K562 (cell line): ENCODE results near the gene PCDH12. TPM values are rescaled to one million over a fixed set of nuclear protein-coding genes. Genes with fewer than 3 reads are reported as not detected.
A peak's percentile ranks its signal among the peaks of the same experiment; 100 is the strongest.

Source experiments
- GABPB1 ChIP-seq: sonication (generic); formaldehyde crosslinking; IDR thresholded peaks from 2 replicates; pipeline ENCODE4 v1.8.0; 2022; ENCODE audit warnings: mild to moderate bottlenecking, missing genetic modification reagents
- HNRNPK ChIP-seq: fragments of 200-400 bp; formaldehyde crosslinking; IDR thresholded peaks from one replicate; pipeline ENCODE4 v1.6.1; 2018; ENCODE audit warnings: mild to moderate bottlenecking, low read depth, low read length; ENCODE audit not compliant: poor library complexity, severe bottlenecking
- SMARCA4 ChIP-seq: fragments of 450-650 bp; IDR thresholded peaks from 2 replicates; pipeline ENCODE4 v1.6.1; 2016
- polyA plus RNA-seq, 8 experiments: library from polyadenylated mRNA; depleted of rRNA in 4 of 8; stranded (reverse) in 5 of 8; unstranded in 3 of 8; fragments of >200 nt; fragmentation: Nextera tagmentation in 2 of 8; fragmentation: Illumina TruSeq in 1 of 8; extraction: Ambion mirVana in 2 of 8; extraction: Trizol in 1 of 8; gene quantifications; 2 replicates each; pipeline versions ENCODE4 v1.2.1 to v1.2.3, GENCODE V29; 2011 to 2014; ENCODE audit warnings: inconsistent platforms in 1 of 8, missing spikeins in 1 of 8
- total RNA-seq, 7 experiments: library from RNA; depleted of rRNA in 6 of 7; stranded (reverse); fragments of >200 nt in 6 of 7; fragmentation: Illumina TruSeq in 2 of 7; extraction: Trizol in 2 of 7; gene quantifications; 2 replicates each; pipeline versions ENCODE4 v1.2.1 to v1.2.3, GENCODE V29; 2011 to 2021; ENCODE audit warnings: low replicate concordance in 1 of 7
- TF ChIP-seq, protein P1 (sequence below), 3 experiments: fragments of 200-800 bp in 1 of 3; sonication (Bioruptor generic) in 1 of 3; sonication (generic) in 1 of 3; formaldehyde crosslinking in 1 of 3; IDR thresholded peaks; 2 replicates each; pipeline versions ENCODE4 v1.6.1 to v1.8.0; 2016 to 2022; ENCODE audit warnings: mild to moderate bottlenecking in 2 of 3, missing compliant biosample characterization in 2 of 3, missing genetic modification characterization in 2 of 3, missing genetic modification reagents in 1 of 3
- TF ChIP-seq, protein P2 (sequence below): fragments of 250-450 bp; sonication (Bioruptor Pico); IDR thresholded peaks from 2 replicates; pipeline ENCODE4 v1.5.1; 2021; ENCODE audit warnings: mild to moderate bottlenecking
- TF ChIP-seq, protein P3 (sequence below): sonication (generic); formaldehyde crosslinking; IDR thresholded peaks from 2 replicates; pipeline ENCODE4 v1.8.0; 2022; ENCODE audit warnings: missing genetic modification reagents, mild to moderate bottlenecking, borderline replicate concordance
- TF ChIP-seq, protein P4 (sequence below): sonication (generic); IDR thresholded peaks from 2 replicates; pipeline ENCODE4 v1.6.1; 2016
- TF ChIP-seq, protein P5 (sequence below): sonication (generic); formaldehyde crosslinking; IDR thresholded peaks from 2 replicates; pipeline ENCODE4 v1.8.1; 2023; ENCODE audit warnings: mild to moderate bottlenecking, missing genetic modification reagents
- TF ChIP-seq, protein P6 (sequence below): sonication (generic); formaldehyde crosslinking; IDR thresholded peaks from 2 replicates; pipeline ENCODE4 v1.8.0; 2022; ENCODE audit warnings: mild to moderate bottlenecking, missing genetic modification reagents

Gene PCDH12
- total and polyA plus RNA-seq, 9 of the 15 experiments (the other 6 are each of a cell fraction or from before 2014, with no cell fraction given): 0.01 to 0.04 (median 0.01) TPM; not detected in 4

DNA sequence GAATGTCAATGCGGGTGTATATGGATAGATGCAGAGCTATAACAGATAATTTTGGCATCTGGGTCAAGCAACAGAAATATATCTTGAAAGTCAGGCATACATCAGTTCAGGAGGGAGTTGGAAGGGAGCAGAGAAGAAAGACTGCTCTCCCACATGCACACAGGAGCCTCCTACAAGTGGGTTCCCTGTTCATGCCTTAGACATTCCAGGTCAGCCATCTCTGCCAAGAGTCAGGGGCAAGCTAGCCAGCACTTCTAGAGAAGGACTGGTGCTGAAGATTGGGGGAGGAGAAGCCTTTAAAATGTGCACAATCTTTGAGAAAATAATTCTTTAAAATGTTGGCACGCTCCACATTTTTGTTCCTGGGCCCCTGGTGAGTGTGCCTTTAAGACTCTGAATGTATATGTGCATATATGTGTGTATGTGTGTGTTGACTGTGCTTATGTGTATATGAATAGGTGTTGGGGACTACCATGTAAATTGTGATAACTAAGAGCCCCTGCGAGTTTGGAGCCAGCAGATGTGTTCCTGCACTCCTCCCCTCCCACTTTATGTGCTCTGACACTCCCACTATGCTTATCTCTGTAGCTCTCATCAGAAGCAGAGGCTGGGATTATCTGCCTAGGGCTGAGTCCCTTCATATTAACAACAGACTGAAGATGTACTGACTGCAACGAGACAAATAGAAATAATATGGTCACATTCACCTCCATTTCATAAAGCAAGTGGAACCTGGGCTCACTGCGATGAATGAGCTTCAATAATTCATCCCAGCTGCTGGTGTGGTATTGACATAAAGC, 55.8 kb downstream of the PCDH12 start (continued):
- TF ChIP-seq, protein P1, sequence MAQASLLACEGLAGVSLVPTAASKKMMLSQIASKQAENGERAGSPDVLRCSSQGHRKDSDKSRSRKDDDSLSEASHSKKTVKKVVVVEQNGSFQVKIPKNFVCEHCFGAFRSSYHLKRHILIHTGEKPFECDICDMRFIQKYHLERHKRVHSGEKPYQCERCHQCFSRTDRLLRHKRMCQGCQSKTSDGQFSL (CRISPR knock-in tag; IDR thresholded peaks at IDR 0.05): no peak
- TF ChIP-seq, protein P1 (tag; IDR thresholded peaks at IDR 0.05): no peak
- TF ChIP-seq, protein P2, sequence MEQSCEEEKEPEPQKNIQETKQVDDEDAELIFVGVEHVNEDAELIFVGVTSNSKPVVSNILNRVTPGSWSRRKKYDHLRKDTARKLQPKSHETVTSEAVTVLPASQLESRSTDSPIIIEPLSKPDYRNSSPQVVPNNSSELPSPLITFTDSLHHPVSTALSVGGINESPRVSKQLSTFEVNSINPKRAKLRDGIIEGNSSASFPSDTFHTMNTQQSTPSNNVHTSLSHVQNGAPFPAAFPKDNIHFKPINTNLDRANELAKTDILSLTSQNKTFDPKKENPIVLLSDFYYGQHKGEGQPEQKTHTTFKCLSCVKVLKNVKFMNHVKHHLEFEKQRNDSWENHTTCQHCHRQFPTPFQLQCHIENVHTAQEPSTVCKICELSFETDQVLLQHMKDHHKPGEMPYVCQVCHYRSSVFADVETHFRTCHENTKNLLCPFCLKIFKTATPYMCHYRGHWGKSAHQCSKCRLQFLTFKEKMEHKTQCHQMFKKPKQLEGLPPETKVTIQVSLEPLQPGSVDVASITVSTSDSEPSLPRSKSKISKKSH (CRISPR knock-in tag): no peak
- TF ChIP-seq, protein P3, sequence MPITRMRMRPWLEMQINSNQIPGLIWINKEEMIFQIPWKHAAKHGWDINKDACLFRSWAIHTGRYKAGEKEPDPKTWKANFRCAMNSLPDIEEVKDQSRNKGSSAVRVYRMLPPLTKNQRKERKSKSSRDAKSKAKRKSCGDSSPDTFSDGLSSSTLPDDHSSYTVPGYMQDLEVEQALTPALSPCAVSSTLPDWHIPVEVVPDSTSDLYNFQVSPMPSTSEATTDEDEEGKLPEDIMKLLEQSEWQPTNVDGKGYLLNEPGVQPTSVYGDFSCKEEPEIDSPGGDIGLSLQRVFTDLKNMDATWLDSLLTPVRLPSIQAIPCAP (CRISPR knock-in tag): no peak
- TF ChIP-seq, protein P4, sequence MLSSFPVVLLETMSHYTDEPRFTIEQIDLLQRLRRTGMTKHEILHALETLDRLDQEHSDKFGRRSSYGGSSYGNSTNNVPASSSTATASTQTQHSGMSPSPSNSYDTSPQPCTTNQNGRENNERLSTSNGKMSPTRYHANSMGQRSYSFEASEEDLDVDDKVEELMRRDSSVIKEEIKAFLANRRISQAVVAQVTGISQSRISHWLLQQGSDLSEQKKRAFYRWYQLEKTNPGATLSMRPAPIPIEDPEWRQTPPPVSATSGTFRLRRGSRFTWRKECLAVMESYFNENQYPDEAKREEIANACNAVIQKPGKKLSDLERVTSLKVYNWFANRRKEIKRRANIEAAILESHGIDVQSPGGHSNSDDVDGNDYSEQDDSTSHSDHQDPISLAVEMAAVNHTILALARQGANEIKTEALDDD: peak; percentile 67; the same call in 1 of the 2 replicates
- TF ChIP-seq HNRNPK (no peak), GABPB1 (CRISPR knock-in tag) (no peak), SMARCA4 (peak; percentile 58)
- TF ChIP-seq, protein P5, sequence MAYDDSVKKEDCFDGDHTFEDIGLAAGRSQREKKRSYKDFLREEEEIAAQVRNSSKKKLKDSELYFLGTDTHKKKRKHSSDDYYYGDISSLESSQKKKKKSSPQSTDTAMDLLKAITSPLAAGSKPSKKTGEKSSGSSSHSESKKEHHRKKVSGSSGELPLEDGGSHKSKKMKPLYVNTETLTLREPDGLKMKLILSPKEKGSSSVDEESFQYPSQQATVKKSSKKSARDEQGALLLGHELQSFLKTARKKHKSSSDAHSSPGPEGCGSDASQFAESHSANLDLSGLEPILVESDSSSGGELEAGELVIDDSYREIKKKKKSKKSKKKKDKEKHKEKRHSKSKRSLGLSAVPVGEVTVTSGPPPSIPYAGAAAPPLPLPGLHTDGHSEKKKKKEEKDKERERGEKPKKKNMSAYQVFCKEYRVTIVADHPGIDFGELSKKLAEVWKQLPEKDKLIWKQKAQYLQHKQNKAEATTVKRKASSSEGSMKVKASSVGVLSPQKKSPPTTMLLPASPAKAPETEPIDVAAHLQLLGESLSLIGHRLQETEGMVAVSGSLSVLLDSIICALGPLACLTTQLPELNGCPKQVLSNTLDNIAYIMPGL: no peak
- TF ChIP-seq, protein P6, sequence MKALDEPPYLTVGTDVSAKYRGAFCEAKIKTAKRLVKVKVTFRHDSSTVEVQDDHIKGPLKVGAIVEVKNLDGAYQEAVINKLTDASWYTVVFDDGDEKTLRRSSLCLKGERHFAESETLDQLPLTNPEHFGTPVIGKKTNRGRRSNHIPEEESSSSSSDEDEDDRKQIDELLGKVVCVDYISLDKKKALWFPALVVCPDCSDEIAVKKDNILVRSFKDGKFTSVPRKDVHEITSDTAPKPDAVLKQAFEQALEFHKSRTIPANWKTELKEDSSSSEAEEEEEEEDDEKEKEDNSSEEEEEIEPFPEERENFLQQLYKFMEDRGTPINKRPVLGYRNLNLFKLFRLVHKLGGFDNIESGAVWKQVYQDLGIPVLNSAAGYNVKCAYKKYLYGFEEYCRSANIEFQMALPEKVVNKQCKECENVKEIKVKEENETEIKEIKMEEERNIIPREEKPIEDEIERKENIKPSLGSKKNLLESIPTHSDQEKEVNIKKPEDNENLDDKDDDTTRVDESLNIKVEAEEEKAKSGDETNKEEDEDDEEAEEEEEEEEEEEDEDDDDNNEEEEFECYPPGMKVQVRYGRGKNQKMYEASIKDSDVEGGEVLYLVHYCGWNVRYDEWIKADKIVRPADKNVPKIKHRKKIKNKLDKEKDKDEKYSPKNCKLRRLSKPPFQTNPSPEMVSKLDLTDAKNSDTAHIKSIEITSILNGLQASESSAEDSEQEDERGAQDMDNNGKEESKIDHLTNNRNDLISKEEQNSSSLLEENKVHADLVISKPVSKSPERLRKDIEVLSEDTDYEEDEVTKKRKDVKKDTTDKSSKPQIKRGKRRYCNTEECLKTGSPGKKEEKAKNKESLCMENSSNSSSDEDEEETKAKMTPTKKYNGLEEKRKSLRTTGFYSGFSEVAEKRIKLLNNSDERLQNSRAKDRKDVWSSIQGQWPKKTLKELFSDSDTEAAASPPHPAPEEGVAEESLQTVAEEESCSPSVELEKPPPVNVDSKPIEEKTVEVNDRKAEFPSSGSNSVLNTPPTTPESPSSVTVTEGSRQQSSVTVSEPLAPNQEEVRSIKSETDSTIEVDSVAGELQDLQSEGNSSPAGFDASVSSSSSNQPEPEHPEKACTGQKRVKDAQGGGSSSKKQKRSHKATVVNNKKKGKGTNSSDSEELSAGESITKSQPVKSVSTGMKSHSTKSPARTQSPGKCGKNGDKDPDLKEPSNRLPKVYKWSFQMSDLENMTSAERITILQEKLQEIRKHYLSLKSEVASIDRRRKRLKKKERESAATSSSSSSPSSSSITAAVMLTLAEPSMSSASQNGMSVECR (CRISPR knock-in tag): no peak
